Measurements from ENCODE around the gene SPRED3. TPM values are rescaled to one million over a fixed set of nuclear protein-coding genes. Genes with fewer than 3 reads are reported as not detected.
"Not testable (repeated sequence)": the region's sequence is repeated elsewhere in the genome, so short reads cannot be mapped to it uniquely, and the experiment has no call there.

SPRED3 gene
- total and polyA plus RNA-seq, 4 experiments from 2014 or later: 0.07 to 3.8 (median 3.0) TPM; not detected in 1

- Histone ChIP-seq H3K9me3 (ENCODE audit: control insufficient read depth in 1 of 2, low read length in 2 of 2) (no peaks in the 10 kb centered on the region), H3K4me3 (ENCODE audit: low read length in 2 of 2) (peak within 1 kb of the TSS; percentile 52 to 94), H3K4me1 (ENCODE audit: insufficient read depth, low read length) (peaks cover 15% of the 10 kb centered on the region), H3K27ac (ENCODE audit: low read depth, low read length) (peak within 1 kb of the TSS; percentile 77), H3K36me3 (ENCODE audit: insufficient read depth, low read length) (peaks cover 4% of the 10 kb centered on the region), H3K27me3 (ENCODE audit: insufficient read depth, low read length) (no peaks in the 10 kb centered on the region)
- Mint-ChIP-seq H3K4me1 (peaks cover 2 to 17% (median 13%) of the 10 kb centered on the region in 4 donors), H3K9me3 (no peaks in the 10 kb centered on the region), H3K27ac (peak within 1 kb of the TSS; percentile 88 to 97 (median 96)), H3K4me3 (peak within 1 kb of the TSS; percentile 89 to 95 (median 90)), H3K36me3 (peaks cover 5 to 14% of the 10 kb centered on the region in 2 donors), H3K27me3 (no peaks in the 10 kb centered on the region)
- intact Hi-C loops (cut with micrococcal nuclease): loop anchor here (1.0 to 5.0 kb wide), 11 partner anchors 15 to 549 kb away; partner anchors contain the start of genes CATSPERG, EIF3K, GGN and MRPS12
- POLR2A ChIA-PET (ENCODE audit: partially characterized antibody): interaction anchor here (0.6 to 4.5 kb wide), 42 partner anchors 9 to 987 kb away, joined by 3 to 77 read pairs (median 5); partner anchors contain the start of genes ACTN4, CATSPERG, ECH1 and EIF3K
- CTCF ChIA-PET (ENCODE audit: partially characterized antibody): interaction anchor here (0.6 to 4.1 kb wide), 60 partner anchors 9 to 676 kb away, joined by 3 to 47 read pairs (median 5); partner anchors contain the start of genes ACTN4, ECH1, EIF3K and GGN
- DNase-seq: peak; percentile 97 to 99 (median 98)
These were observed 14.6 kb downstream of the SPRED3 start, which contains the start of gene FAM98C for GRCh38 chr19:38402967-38403674. FAM98C (plus strand) TSS chr19:38403093; CDS start chr19:38403154, 61 bp downstream.

- peaks cover 5 to 17% of the 10 kb centered on the region in 2 donors for H3K36me3 Mint-ChIP-seq
- H3K36me3 ChIP-seq (ENCODE audit: insufficient read depth, low read length): peaks cover 4% of the 10 kb centered on the region
- H3K27ac Mint-ChIP-seq: peak overlapping the region in 5 of 7 donors; percentile 42 to 73 (median 61)
- CTCF ChIA-PET (ENCODE audit: partially characterized antibody): interaction anchor here (0.9 to 4.1 kb wide), 7 partner anchors 30 to 526 kb away, joined by 3 to 47 read pairs (median 31); partner anchors contain the start of genes MRPS12, PSMD8 and SARS2
- peaks cover 2 to 17% (median 13%) of the 10 kb centered on the region in 4 donors for H3K4me1 Mint-ChIP-seq
- H3K27me3 ChIP-seq (ENCODE audit: insufficient read depth, low read length): no peaks in the 10 kb centered on the region
- DNase-seq: no peak
- intact Hi-C loops (cut with micrococcal nuclease): loop anchor here (5.0 kb wide), 1 partner anchor 327 kb away; no protein-coding TSS in a partner anchor
- H3K4me3 Mint-ChIP-seq: peak overlapping the region; percentile 55 to 95 (median 90)
- no peak overlapping the region for H3K4me3 ChIP-seq (ENCODE audit: low read length in 2 of 2)
- H3K4me1 ChIP-seq (ENCODE audit: insufficient read depth, low read length): peaks cover 15% of the 10 kb centered on the region
- H3K9me3 Mint-ChIP-seq: peaks cover 0 to 3% (median 0%) of the 10 kb centered on the region in 8 donors
- H3K27ac ChIP-seq (ENCODE audit: low read depth, low read length): no peak overlapping the region
- H3K27me3 Mint-ChIP-seq: no peaks in the 10 kb centered on the region
- no peaks in the 10 kb centered on the region for H3K9me3 ChIP-seq (ENCODE audit: control insufficient read depth in 1 of 2, low read length in 2 of 2)
- POLR2A ChIA-PET (ENCODE audit: partially characterized antibody): interaction anchor here (3.4 to 4.5 kb wide), 2 partner anchors 10 to 30 kb away, joined by 39 to 77 read pairs; partner anchors contain the start of gene PSMD8
These were observed 16.4 kb downstream of the SPRED3 start for GRCh38 chr19:38404858-38405257.

DNA sequence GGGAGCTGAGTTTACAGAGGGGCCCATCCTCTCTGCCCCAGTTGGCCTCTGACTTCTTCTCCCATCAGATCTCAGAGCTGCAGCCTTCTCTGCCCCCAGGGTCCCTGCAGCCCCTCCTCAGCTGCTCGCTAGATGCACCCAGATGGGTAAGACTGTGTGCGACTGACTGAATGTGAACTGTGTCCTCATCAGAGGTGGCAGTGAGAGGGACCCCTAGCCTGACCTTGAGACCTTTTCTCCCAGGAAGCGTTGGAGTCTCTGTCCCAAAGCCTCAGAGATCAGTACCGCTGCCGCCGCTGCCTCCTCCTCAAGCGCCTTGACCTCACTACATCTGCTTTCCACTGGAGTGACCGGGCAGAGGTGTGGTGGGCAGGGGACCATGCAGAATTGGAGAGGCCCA is 16.8 kb downstream of the SPRED3 start:
- intact Hi-C loops (cut with micrococcal nuclease): no loop called here
- Mint-ChIP-seq H3K27ac (peak overlapping the region in 4 of 7 donors; percentile 19 to 73 (median 61)), H3K27me3 (no peaks in the 10 kb centered on the region), H3K36me3 (peaks cover 5 to 17% of the 10 kb centered on the region in 2 donors), H3K4me1 (peaks cover 2 to 17% (median 13%) of the 10 kb centered on the region in 4 donors), H3K9me3 (peaks cover 0 to 3% (median 0%) of the 10 kb centered on the region in 8 donors), H3K4me3 (peak overlapping the region in 5 of 8 donors; percentile 8 to 95 (median 39))
- peaks cover 4% of the 10 kb centered on the region for H3K36me3 ChIP-seq (ENCODE audit: insufficient read depth, low read length)
- CTCF ChIA-PET (ENCODE audit: partially characterized antibody): interaction anchor here (0.9 to 4.1 kb wide), 6 partner anchors 30 to 525 kb away, joined by 3 to 47 read pairs (median 17); partner anchors contain the start of genes MRPS12, PSMD8 and SARS2
- H3K9me3 ChIP-seq (ENCODE audit: control insufficient read depth in 1 of 2, low read length in 2 of 2): no peaks in the 10 kb centered on the region
- no peak overlapping the region for H3K4me3 ChIP-seq (ENCODE audit: low read length in 2 of 2)
- H3K27ac ChIP-seq (ENCODE audit: low read depth, low read length): no peak overlapping the region
- H3K4me1 ChIP-seq (ENCODE audit: insufficient read depth, low read length): peaks cover 15% of the 10 kb centered on the region
- no peak for DNase-seq
- H3K27me3 ChIP-seq (ENCODE audit: insufficient read depth, low read length): no peaks in the 10 kb centered on the region
- POLR2A ChIA-PET (ENCODE audit: partially characterized antibody): interaction anchor here (3.4 to 4.5 kb wide), 2 partner anchors 11 to 31 kb away, joined by 39 to 77 read pairs; partner anchors contain the start of gene PSMD8

DNA sequence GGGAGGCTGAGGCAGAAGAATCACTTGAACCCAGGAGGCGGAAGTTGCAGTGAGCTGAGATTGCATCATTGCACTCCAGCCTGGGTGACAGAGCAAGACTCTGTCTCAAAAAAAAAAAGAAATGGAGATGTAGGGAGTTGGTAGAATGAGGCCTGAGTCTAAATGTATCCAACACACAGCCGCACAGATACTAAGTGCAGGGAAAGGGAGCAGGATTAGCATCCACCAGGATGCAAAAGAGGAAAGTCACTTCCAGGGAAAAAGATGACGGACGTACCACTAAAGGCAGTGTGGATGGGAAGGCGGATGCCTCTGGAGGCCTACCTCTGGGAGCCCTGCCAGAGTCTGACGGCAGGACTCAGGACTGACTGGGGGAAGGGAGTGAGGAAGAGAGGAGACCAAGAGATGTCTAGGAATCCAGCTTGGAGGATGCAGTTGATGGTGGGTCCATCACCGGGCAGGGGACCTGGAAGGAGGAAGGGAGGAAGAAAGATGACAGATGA is 21.2 kb downstream of the SPRED3 start:
- intact Hi-C loops (cut with micrococcal nuclease): no loop called here
- no peak for DNase-seq
- Mint-ChIP-seq H3K9me3 (peaks cover 0 to 3% (median 0%) of the 10 kb centered on the region in 8 donors), H3K36me3 (peaks cover 5 to 13% of the 10 kb centered on the region in 2 donors), H3K27me3 (no peaks in the 10 kb centered on the region), H3K4me1 (peaks cover 0 to 3% (median under 1%) of the 10 kb centered on the region in 4 donors), H3K27ac (peak overlapping the region in 4 of 7 donors; percentile 17 to 88 (median 29)), H3K4me3 (no peak overlapping the region)
- Histone ChIP-seq H3K4me1 (ENCODE audit: insufficient read depth, low read length) (peaks cover 6% of the 10 kb centered on the region), H3K36me3 (ENCODE audit: insufficient read depth, low read length) (peaks cover 4% of the 10 kb centered on the region), H3K27ac (ENCODE audit: low read depth, low read length) (no peak overlapping the region), H3K4me3 (ENCODE audit: low read length in 2 of 2) (no peak overlapping the region), H3K9me3 (ENCODE audit: control insufficient read depth in 1 of 2, low read length in 2 of 2) (no peaks in the 10 kb centered on the region), H3K27me3 (ENCODE audit: insufficient read depth, low read length) (no peaks in the 10 kb centered on the region)
- ChIA-PET CTCF (ENCODE audit: partially characterized antibody) (no interaction called here), POLR2A (ENCODE audit: partially characterized antibody) (interaction anchor here (1.1 kb wide), 1 partner anchor 14 kb away, joined by 3 read pairs; no protein-coding TSS in a partner anchor)

- peak overlapping the region in 2 of 7 donors; percentile 30 to 32 for H3K27ac Mint-ChIP-seq
- H3K36me3 Mint-ChIP-seq; H3K36me3 ChIP-seq (ENCODE audit: insufficient read depth, low read length); intact Hi-C loops (cut with micrococcal nuclease); H3K27ac ChIP-seq (ENCODE audit: low read depth, low read length); H3K27me3 ChIP-seq (ENCODE audit: insufficient read depth, low read length); H3K9me3 Mint-ChIP-seq; H3K4me3 ChIP-seq (ENCODE audit: low read length in 2 of 2); DNase-seq; H3K4me1 ChIP-seq (ENCODE audit: insufficient read depth, low read length); H3K4me1 Mint-ChIP-seq; CTCF ChIA-PET (ENCODE audit: partially characterized antibody); H3K27me3 Mint-ChIP-seq; H3K9me3 ChIP-seq (ENCODE audit: control insufficient read depth in 1 of 2, low read length in 2 of 2): not testable (repeated sequence)
- H3K4me3 Mint-ChIP-seq: peak overlapping the region in 1 of 8 donors; percentile 26
- POLR2A ChIA-PET (ENCODE audit: partially characterized antibody): interaction anchor here (0.6 to 1.1 kb wide), 2 partner anchors 15 to 211 kb away, joined by 3 read pairs; no protein-coding TSS in a partner anchor
These were observed 21.9 kb downstream of the SPRED3 start for GRCh38 chr19:38410407-38410806.

GRCh38 chr19:38411041-38411712 is 22.7 kb downstream of the SPRED3 start:
- Histone ChIP-seq H3K9me3 (ENCODE audit: control insufficient read depth in 1 of 2, low read length in 2 of 2) (no peaks in the 10 kb centered on the region), H3K36me3 (ENCODE audit: insufficient read depth, low read length) (peaks cover 4% of the 10 kb centered on the region), H3K27ac (ENCODE audit: low read depth, low read length) (no peak overlapping the region), H3K4me1 (ENCODE audit: insufficient read depth, low read length) (no peaks in the 10 kb centered on the region), H3K4me3 (ENCODE audit: low read length in 2 of 2) (no peak overlapping the region), H3K27me3 (ENCODE audit: insufficient read depth, low read length) (no peaks in the 10 kb centered on the region)
- no peaks in the 10 kb centered on the region for H3K4me1 Mint-ChIP-seq
- peak overlapping the region in 1 of 8 donors; percentile 41 for H3K4me3 Mint-ChIP-seq
- H3K27me3 Mint-ChIP-seq: no peaks in the 10 kb centered on the region
- ChIA-PET POLR2A (ENCODE audit: partially characterized antibody) (no interaction called here), CTCF (ENCODE audit: partially characterized antibody) (interaction anchor here (1.7 kb wide), 1 partner anchor 8 kb away, joined by 6 read pairs; the partner anchor contains the start of gene FAM98C)
- H3K9me3 Mint-ChIP-seq: peaks cover 0 to 3% (median 0%) of the 10 kb centered on the region in 8 donors
- peaks cover 5 to 7% of the 10 kb centered on the region in 2 donors for H3K36me3 Mint-ChIP-seq
- no peak for DNase-seq
- intact Hi-C loops (cut with micrococcal nuclease): no loop called here
- peak overlapping the region in 1 of 7 donors; percentile 43 for H3K27ac Mint-ChIP-seq
